Measurements from ENCODE around the gene CGB1. TPM values are rescaled to one million over a fixed set of nuclear protein-coding genes. Genes with fewer than 3 reads are reported as not detected.

The CGB1 gene
- total RNA-seq, 1 experiment from 2014 or later: not detected

- CTCF ChIA-PET: interaction anchor here (0.6 to 3.0 kb wide), 4 partner anchors 12 to 59 kb away, joined by 3 to 17 read pairs (median 8); no protein-coding TSS in a partner anchor
- Mint-ChIP-seq H3K4me1 (ENCODE audit: insufficient read depth, unreplicated experiment) (peaks cover 5% of the 10 kb centered on the region), H3K27me3 (ENCODE audit: insufficient read depth, unreplicated experiment) (no peaks in the 10 kb centered on the region), H3K36me3 (ENCODE audit: insufficient read depth, unreplicated experiment) (peaks cover 65% of the 10 kb centered on the region), H3K9me3 (ENCODE audit: unreplicated experiment) (no peaks in the 10 kb centered on the region), H3K27ac (ENCODE audit: low read depth, unreplicated experiment) (no peak overlapping the region), H3K4me3 (ENCODE audit: unreplicated experiment) (no peak overlapping the region)
- DNase-seq (ENCODE audit: unreplicated experiment): no peak
- intact Hi-C loops (cut with micrococcal nuclease): no loop called here
- POLR2A ChIA-PET: interaction anchor here (0.9 kb wide), 1 partner anchor 84 kb away, joined by 4 read pairs; no protein-coding TSS in a partner anchor
- TF ChIP-seq CTCF (IDR thresholded peaks at IDR 0.05; ENCODE audit: unreplicated experiment): no peak
- BruUV-seq (replicated peaks): no TSS peak
Measured at GRCh38 chr19:49014123-49014869, 22.4 kb downstream of the CGB1 start.

GRCh38 chr19:49011194-49011593 is 25.5 kb downstream of the CGB1 start:
- ChIA-PET POLR2A (no interaction called here), CTCF (interaction anchor here (0.6 kb wide), 1 partner anchor 336 kb away, joined by 3 read pairs; no protein-coding TSS in a partner anchor)
- H3K4me1 Mint-ChIP-seq (ENCODE audit: insufficient read depth, unreplicated experiment): no peaks in the 10 kb centered on the region
- no peak overlapping the region for H3K27ac Mint-ChIP-seq (ENCODE audit: low read depth, unreplicated experiment)
- no peaks in the 10 kb centered on the region for H3K27me3 Mint-ChIP-seq (ENCODE audit: insufficient read depth, unreplicated experiment)
- H3K4me3 Mint-ChIP-seq (ENCODE audit: unreplicated experiment): no peak overlapping the region
- intact Hi-C loops (cut with micrococcal nuclease): no loop called here
- no peaks in the 10 kb centered on the region for H3K9me3 Mint-ChIP-seq (ENCODE audit: unreplicated experiment)
- BruUV-seq (replicated peaks): no TSS peak
- no peak for TF ChIP-seq CTCF (IDR thresholded peaks at IDR 0.05; ENCODE audit: unreplicated experiment)
- DNase-seq (ENCODE audit: unreplicated experiment): no peak
- H3K36me3 Mint-ChIP-seq (ENCODE audit: insufficient read depth, unreplicated experiment): peaks cover 69% of the 10 kb centered on the region

GRCh38 chr19:49010453-49010852 is 26.2 kb downstream of the CGB1 start:
- CTCF ChIA-PET: interaction anchor here (0.6 kb wide), 1 partner anchor 336 kb away, joined by 3 read pairs; no protein-coding TSS in a partner anchor
- Mint-ChIP-seq H3K4me3 (ENCODE audit: unreplicated experiment) (no peak overlapping the region), H3K36me3 (ENCODE audit: insufficient read depth, unreplicated experiment) (peaks cover 68% of the 10 kb centered on the region), H3K4me1 (ENCODE audit: insufficient read depth, unreplicated experiment) (no peaks in the 10 kb centered on the region), H3K9me3 (ENCODE audit: unreplicated experiment) (no peaks in the 10 kb centered on the region), H3K27me3 (ENCODE audit: insufficient read depth, unreplicated experiment) (no peaks in the 10 kb centered on the region), H3K27ac (ENCODE audit: low read depth, unreplicated experiment) (no peak overlapping the region)
- DNase-seq (ENCODE audit: unreplicated experiment): no peak
- TF ChIP-seq CTCF (IDR thresholded peaks at IDR 0.05; ENCODE audit: unreplicated experiment): no peak
- intact Hi-C loops (cut with micrococcal nuclease): no loop called here
- POLR2A ChIA-PET: interaction anchor here (0.5 to 1.3 kb wide), 3 partner anchors 9 to 187 kb away, joined by 3 to 4 read pairs (median 3); partner anchors contain the start of genes GYS1 and RUVBL2
- BruUV-seq (replicated peaks): no TSS peak

DNA sequence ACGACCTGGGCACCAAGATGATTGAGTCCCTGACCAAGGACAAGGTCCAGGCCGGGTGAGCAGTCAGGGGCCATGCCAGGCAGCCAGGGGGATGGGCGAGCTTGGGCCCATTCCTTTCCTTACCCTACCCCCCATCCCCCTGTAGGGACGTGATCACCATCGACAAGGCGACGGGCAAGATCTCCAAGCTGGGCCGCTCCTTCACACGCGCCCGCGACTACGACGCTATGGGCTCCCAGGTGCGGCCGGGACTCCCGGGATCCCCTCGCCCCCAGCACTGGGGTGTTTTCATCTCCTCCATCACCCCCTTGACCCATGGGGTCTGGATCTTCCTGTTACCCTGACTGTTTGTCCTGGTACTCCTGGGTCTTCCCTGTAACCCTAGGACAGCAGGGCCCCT is 26.9 kb downstream of the CGB1 start:
- DNase-seq (ENCODE audit: unreplicated experiment): no peak
- no peak for TF ChIP-seq CTCF (IDR thresholded peaks at IDR 0.05; ENCODE audit: unreplicated experiment)
- BruUV-seq (replicated peaks): no TSS peak
- intact Hi-C loops (cut with micrococcal nuclease): no loop called here
- Mint-ChIP-seq H3K27me3 (ENCODE audit: insufficient read depth, unreplicated experiment) (no peaks in the 10 kb centered on the region), H3K27ac (ENCODE audit: low read depth, unreplicated experiment) (no peak overlapping the region), H3K9me3 (ENCODE audit: unreplicated experiment) (no peaks in the 10 kb centered on the region), H3K36me3 (ENCODE audit: insufficient read depth, unreplicated experiment) (peaks cover 71% of the 10 kb centered on the region), H3K4me3 (ENCODE audit: unreplicated experiment) (no peak overlapping the region), H3K4me1 (ENCODE audit: insufficient read depth, unreplicated experiment) (no peaks in the 10 kb centered on the region)
- CTCF ChIA-PET: interaction anchor here (0.7 kb wide), 1 partner anchor 214 kb away, joined by 3 read pairs; no protein-coding TSS in a partner anchor
- POLR2A ChIA-PET: interaction anchor here (0.5 to 1.4 kb wide), 4 partner anchors 10 to 188 kb away, joined by 3 to 4 read pairs (median 3); partner anchors contain the start of genes GYS1 and RUVBL2

All from MCF 10A (cell line).